NB4 (cell line): ENCODE data around the gene CCDC92.

ENCODE experiments used
- CTCF ChIP-seq: IDR thresholded peaks from one replicate; pipeline ENCODE4 v1.5.1; 2012; ENCODE audit warnings: low read depth, low read length
- MAX ChIP-seq: IDR thresholded peaks from 2 replicates; pipeline ENCODE4 v1.6.1; 2011; ENCODE audit warnings: low read depth, low read length
- MYC ChIP-seq: IDR thresholded peaks from 2 replicates; pipeline ENCODE4 v1.6.1; 2011; ENCODE audit warnings: low read depth, low read length
- POLR2A ChIP-seq: IDR thresholded peaks from 2 replicates; pipeline ENCODE4 v1.6.1; 2011; ENCODE audit warnings: mild to moderate bottlenecking; ENCODE audit not compliant: insufficient read length; ENCODE audit errors: extremely low read depth

GRCh38 chr12:123942911-123943648 lies 29.6 kb downstream of the CCDC92 start:
- no peak for TF ChIP-seq POLR2A
- TF ChIP-seq CTCF, result no peak
- no peak for TF ChIP-seq MAX
- TF ChIP-seq MYC, result no peak
